Gastroesophageal sphincter (tissue), 4 donors: Measurements from ENCODE around the gene NRK. TPM values are rescaled to one million over a fixed set of nuclear protein-coding genes. Genes with fewer than 3 reads are reported as not detected.
"Not testable (repeated sequence)": the region's sequence is repeated elsewhere in the genome, so short reads cannot be mapped to it uniquely, and the experiment has no call there.

Source experiments
- ATAC-seq: fragments of 150-250 bp; one replicate; pipeline ENCODE4 v1.9.1; 2016; ENCODE audit warnings: mild to moderate bottlenecking, moderate library complexity
- H3K27ac ChIP-seq, 4 donors: fragments of 200-600 bp; sonication (generic) in 3 of 4; 1 replicate in 3 of 4; 2 replicates in 1 of 4; pipeline ENCODE4 v1.5.1; 2016 to 2019
- H3K27me3 ChIP-seq: fragments of 200-600 bp; sonication (generic); one replicate; pipeline ENCODE4 v1.5.1; 2019
- H3K36me3 ChIP-seq, 2 donors: fragments of 200-600 bp; sonication (generic); one replicate each; pipeline ENCODE4 v1.5.1; 2019; ENCODE audit warnings: control low read depth in 1 of 2
- H3K4me1 ChIP-seq, 3 donors: fragments of 200-600 bp; sonication (generic); 1 replicate in 2 of 3; 2 replicates in 1 of 3; pipeline ENCODE4 v1.5.1; 2016 to 2019; ENCODE audit warnings: control low read depth in 2 of 3
- H3K4me3 ChIP-seq, 2 donors: fragments of 200-600 bp; sonication (generic); one replicate each; pipeline ENCODE4 v1.5.1; 2019; ENCODE audit warnings: mild to moderate bottlenecking in 1 of 2, moderate library complexity in 1 of 2
- H3K9me3 ChIP-seq, 3 donors: fragments of 200-600 bp; sonication (generic); one replicate each; pipeline ENCODE4 v1.5.1; 2017 to 2019; ENCODE audit warnings: control low read depth in 2 of 3
- EP300 ChIP-seq: sonication (generic); formaldehyde crosslinking; IDR thresholded peaks from one replicate; pipeline ENCODE4 v1.6.1; 2017; ENCODE audit warnings: antibody characterized with exemption, mild to moderate bottlenecking
- POLR2A ChIP-seq, 2 donors: fragments of 450-650 bp; IDR thresholded peaks; one replicate each; pipeline ENCODE4 v1.6.1; 2017; ENCODE audit warnings: antibody characterized with exemption in 2 of 2, mild to moderate bottlenecking in 2 of 2, moderate library complexity in 1 of 2
- POLR2AphosphoS5 ChIP-seq: sonication (generic); formaldehyde crosslinking; IDR thresholded peaks from one replicate; pipeline ENCODE4 v1.6.1; 2017; ENCODE audit warnings: antibody characterized with exemption
- WGBS, 2 donors: methylation state at CpG; one replicate each; pipeline ENCODE4 v1.1.5; 2018; ENCODE audit warnings: low coverage in 1 of 2; 5-methylcytosine and 5-hydroxymethylcytosine counted together
- total RNA-seq, 4 donors: library from RNA; depleted of rRNA; stranded (reverse); fragments of >200 nt; gene quantifications; one replicate each; pipeline ENCODE4 v1.1.0, GENCODE V29; 2016
- TF ChIP-seq, protein P1 (sequence below), 4 experiments: fragments of 200-600 bp in 2 of 4; fragments of 450-650 bp in 2 of 4; sonication (generic) in 1 of 4; IDR thresholded peaks; one replicate each; pipeline ENCODE4 v1.5.1; 2017 to 2019; ENCODE audit warnings: antibody characterized with exemption in 4 of 4, mild to moderate bottlenecking in 2 of 4, moderate library complexity in 2 of 4

NRK gene
- total RNA-seq, 4 donors from 2014 or later: 3.0 to 4.1 (median 3.2) TPM

DNA sequence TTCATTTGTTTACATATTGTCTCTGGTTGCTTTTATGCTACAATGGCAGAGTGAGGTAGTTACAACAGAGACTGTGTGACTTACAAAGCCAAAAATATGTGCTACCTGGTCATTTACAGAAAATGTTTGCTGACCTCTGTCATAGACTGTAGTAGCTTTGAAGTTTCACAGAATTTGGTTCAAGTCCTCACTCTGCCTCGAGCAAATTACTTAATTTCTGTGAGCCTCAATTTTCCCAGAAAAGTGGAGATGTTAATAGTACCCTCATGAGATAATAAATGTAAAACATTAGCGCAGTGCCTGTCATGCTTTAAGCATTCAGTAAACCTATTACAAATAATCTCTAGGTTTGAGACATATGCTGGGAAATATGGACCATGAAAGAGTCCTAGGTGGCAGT, 18.4 kb upstream of the NRK start:
- TF ChIP-seq, protein P1, sequence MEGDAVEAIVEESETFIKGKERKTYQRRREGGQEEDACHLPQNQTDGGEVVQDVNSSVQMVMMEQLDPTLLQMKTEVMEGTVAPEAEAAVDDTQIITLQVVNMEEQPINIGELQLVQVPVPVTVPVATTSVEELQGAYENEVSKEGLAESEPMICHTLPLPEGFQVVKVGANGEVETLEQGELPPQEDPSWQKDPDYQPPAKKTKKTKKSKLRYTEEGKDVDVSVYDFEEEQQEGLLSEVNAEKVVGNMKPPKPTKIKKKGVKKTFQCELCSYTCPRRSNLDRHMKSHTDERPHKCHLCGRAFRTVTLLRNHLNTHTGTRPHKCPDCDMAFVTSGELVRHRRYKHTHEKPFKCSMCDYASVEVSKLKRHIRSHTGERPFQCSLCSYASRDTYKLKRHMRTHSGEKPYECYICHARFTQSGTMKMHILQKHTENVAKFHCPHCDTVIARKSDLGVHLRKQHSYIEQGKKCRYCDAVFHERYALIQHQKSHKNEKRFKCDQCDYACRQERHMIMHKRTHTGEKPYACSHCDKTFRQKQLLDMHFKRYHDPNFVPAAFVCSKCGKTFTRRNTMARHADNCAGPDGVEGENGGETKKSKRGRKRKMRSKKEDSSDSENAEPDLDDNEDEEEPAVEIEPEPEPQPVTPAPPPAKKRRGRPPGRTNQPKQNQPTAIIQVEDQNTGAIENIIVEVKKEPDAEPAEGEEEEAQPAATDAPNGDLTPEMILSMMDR (IDR thresholded peaks at IDR 0.05): no peak
- TF ChIP-seq POLR2A (IDR thresholded peaks at IDR 0.05) (no peak), POLR2AphosphoS5 (no peak), EP300 (no peak)
- Histone ChIP-seq H3K27ac (no peak overlapping the region), H3K36me3 (no peaks in the 10 kb centered on the region), H3K9me3 (no peaks in the 10 kb centered on the region), H3K4me3 (no peak overlapping the region), H3K4me1 (no peaks in the 10 kb centered on the region), H3K27me3 (no peaks in the 10 kb centered on the region)
- no peak for ATAC-seq
- WGBS, 2 donors: 70 to 83% methylated on average over 2 of the region's 2 CpGs

DNA sequence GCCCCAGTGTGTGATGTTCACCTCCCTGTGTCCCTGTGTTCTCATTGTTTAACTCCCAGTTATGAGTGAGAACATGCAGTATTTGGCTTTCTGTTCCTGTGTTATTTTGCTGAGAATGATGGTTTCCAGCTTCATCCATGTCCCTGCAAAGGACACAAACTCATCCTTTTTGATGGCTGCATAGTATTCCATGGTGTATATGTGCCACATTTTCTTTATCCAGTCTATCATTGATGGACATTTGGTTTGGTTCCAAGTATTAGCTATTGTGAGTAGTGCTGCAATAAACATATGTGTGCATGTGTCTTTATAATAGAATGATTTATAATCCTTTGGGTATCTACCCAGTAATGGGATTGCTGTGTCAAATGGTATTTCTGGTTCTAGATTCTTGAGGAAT, 16.7 kb upstream of the NRK start:
- not testable (repeated sequence) for H3K9me3 ChIP-seq, ATAC-seq, H3K27me3 ChIP-seq, H3K4me1 ChIP-seq, H3K27ac ChIP-seq, H3K4me3 ChIP-seq, H3K36me3 ChIP-seq

DNA sequence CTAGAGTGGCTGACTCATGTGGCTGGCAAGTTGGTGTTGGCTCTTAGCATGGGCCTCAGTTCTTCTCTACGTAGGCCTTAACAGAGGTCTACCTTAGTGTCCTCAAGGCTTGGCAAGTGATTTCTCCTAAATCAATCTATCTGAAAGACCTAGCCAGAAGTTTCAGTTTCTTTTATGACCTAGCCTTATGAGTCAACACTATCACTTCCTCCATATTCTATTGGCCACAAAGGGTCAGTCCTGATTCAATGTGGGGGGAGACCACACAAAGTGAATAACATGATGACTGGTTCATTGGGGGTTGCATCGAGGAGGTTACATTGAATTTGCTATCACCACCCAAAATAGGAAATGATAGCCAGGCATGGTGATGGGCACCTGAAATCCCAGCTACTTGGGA, 5.8 kb upstream of the NRK start:
- ATAC-seq: no peak
- no peak overlapping the region for H3K4me3 ChIP-seq
- TF ChIP-seq EP300: no peak
- no peak for TF ChIP-seq POLR2AphosphoS5
- TF ChIP-seq POLR2A (IDR thresholded peaks at IDR 0.05): no peak
- TF ChIP-seq, protein P1 (IDR thresholded peaks at IDR 0.05): no peak
- WGBS, 2 donors: 50% methylated on average over 1 of the region's 2 CpGs; no CpG with 5 or more reads in 1 of the 2 donors
- H3K27me3 ChIP-seq: peaks cover 13% of the 10 kb centered on the region
- H3K9me3 ChIP-seq: no peaks in the 10 kb centered on the region
- peaks cover 0 to 2% (median 0%) of the 10 kb centered on the region in 3 donors for H3K4me1 ChIP-seq
- H3K36me3 ChIP-seq: no peaks in the 10 kb centered on the region
- no peak overlapping the region for H3K27ac ChIP-seq

DNA sequence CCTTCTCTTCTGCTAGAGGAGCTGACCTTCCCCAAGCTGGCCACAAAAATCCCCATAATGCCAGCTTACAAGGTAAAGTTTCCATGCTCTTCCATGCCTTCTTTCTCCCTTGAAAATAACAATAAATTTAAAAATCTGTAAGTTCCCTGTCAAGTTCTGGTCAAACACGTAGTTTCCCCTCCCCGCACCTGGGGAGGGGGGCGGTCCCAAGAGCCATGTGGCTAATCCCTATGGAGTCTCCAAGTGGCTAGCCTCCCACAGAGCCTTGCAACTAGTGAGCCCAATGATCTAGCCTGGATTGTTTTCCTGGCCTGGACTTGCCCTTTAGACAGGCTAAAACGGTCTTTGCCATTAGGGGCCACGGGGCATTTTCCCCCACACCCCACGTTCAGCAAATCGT, 2.1 kb upstream of the NRK start:
- TF ChIP-seq POLR2AphosphoS5 (no peak), EP300 (no peak), POLR2A (IDR thresholded peaks at IDR 0.05) (no peak)
- TF ChIP-seq, protein P1 (IDR thresholded peaks at IDR 0.05): no peak
- 45% methylated on average over 7 of the region's 7 CpGs; no CpG with 5 or more reads in 1 of the 2 donors for WGBS, 2 donors
- Histone ChIP-seq H3K27me3 (peaks cover 30% of the 10 kb centered on the region), H3K27ac (no peak overlapping the region), H3K36me3 (no peaks in the 10 kb centered on the region), H3K4me3 (no peak overlapping the region), H3K4me1 (peaks cover 0 to 12% (median 0%) of the 10 kb centered on the region in 3 donors), H3K9me3 (no peaks in the 10 kb centered on the region)
- ATAC-seq: no peak

DNA sequence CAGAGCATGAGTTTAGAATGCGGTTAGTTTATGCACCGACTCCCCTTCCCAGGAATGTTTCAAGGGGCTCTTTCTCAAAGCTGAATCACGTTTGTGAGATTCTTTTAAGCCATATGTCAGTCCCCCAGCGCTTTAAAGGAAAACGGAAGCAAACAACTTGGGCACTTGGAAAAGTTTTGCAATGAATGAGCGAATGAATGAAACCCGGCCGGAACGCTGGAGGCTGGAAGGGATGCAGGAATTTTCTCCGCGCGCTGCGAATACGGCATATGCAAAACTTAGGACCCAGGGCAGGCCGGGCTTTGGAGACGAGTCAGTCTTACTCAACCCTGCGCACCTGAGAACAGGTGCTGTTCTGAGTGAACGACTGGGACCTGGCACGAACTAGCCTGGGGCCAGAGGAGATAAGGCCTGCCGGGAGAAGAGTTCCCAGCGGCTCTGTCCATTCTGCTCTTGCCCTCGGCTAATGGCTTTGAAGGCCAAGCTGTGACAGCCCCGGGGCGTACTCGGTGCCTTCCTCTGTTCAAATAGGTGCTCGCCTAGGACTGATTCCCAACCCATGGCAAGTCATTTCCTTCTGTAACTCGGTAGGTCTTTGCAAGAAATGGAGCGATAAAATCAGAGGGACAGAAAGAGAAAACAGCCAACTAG, 743 bp upstream of the NRK start:
- Histone ChIP-seq H3K27ac (no peak overlapping the region), H3K9me3 (no peaks in the 10 kb centered on the region), H3K4me1 (peaks cover 0 to 12% (median 0%) of the 10 kb centered on the region in 3 donors), H3K4me3 (peak overlapping the region in 1 of 2 donors; percentile 47), H3K27me3 (peaks cover 30% of the 10 kb centered on the region), H3K36me3 (no peaks in the 10 kb centered on the region)
- ATAC-seq: peak; percentile 19
- WGBS, 2 donors: 42 to 48% methylated on average over 2 to 7 of the region's 28 CpGs
- TF ChIP-seq POLR2A (IDR thresholded peaks at IDR 0.05) (no peak), POLR2AphosphoS5 (no peak), EP300 (no peak)
- TF ChIP-seq, protein P1 (IDR thresholded peaks at IDR 0.05): no peak
